Chondrocyte (in vitro differentiated cells): ENCODE data around the gene CLK3. TPM values are rescaled to one million over a fixed set of nuclear protein-coding genes. Genes with fewer than 3 reads are reported as not detected.

ENCODE experiments used
- DNase-seq: peaks from one replicate; pipeline ENCODE4 v3.0.0; 2021; ENCODE audit warnings: mixed read lengths, low spot score
- H3K27ac Mint-ChIP-seq: one replicate; pipeline ENCODE4 v1.8.0; 2021; ENCODE audit warnings: mild to moderate bottlenecking, moderate library complexity, mixed read lengths; ENCODE audit not compliant: unreplicated experiment
- H3K27me3 Mint-ChIP-seq: 2 replicates; pipeline ENCODE4 v1.8.0; 2021; ENCODE audit warnings: low read depth, mixed read lengths
- H3K36me3 Mint-ChIP-seq: 2 replicates; pipeline ENCODE4 v1.8.0; 2021; ENCODE audit warnings: low read depth, mixed read lengths
- H3K4me1 Mint-ChIP-seq: 2 replicates; pipeline ENCODE4 v1.8.0; 2021; ENCODE audit warnings: low read depth, mild to moderate bottlenecking, mixed read lengths
- H3K4me3 Mint-ChIP-seq: one replicate; pipeline ENCODE4 v1.8.0; 2021; ENCODE audit warnings: mild to moderate bottlenecking, moderate library complexity, mixed read lengths; ENCODE audit not compliant: unreplicated experiment
- H3K9me3 Mint-ChIP-seq: 2 replicates; pipeline ENCODE4 v1.8.0; 2021; ENCODE audit warnings: low read depth, mixed read lengths
- CTCF ChIP-seq: fragments of 200-600 bp; sonication (generic); IDR thresholded peaks from 2 replicates; pipeline ENCODE4 v1.5.0; 2021; ENCODE audit warnings: antibody characterized with exemption, mild to moderate bottlenecking, moderate library complexity
- total RNA-seq: library from RNA; stranded (reverse); gene quantifications from 3 replicates; pipeline ENCODE4 v1.2.1, GENCODE V29; 2021

CLK3 gene
- total RNA-seq, 1 donor from 2014 or later = 48.6 TPM

- DNase-seq = no peak
- no peak for TF ChIP-seq CTCF
- no peaks in the 10 kb centered on the region for H3K27me3 Mint-ChIP-seq
- H3K36me3 Mint-ChIP-seq = peaks cover 26% of the 10 kb centered on the region
- H3K4me1 Mint-ChIP-seq = peaks cover 12% of the 10 kb centered on the region
- H3K27ac Mint-ChIP-seq = no peak overlapping the region
- H3K9me3 Mint-ChIP-seq = no peaks in the 10 kb centered on the region
- H3K4me3 Mint-ChIP-seq = no peak overlapping the region
Measured at GRCh38 chr15:74669627-74670026, 54.0 kb downstream of the CLK3 start.

- H3K36me3 Mint-ChIP-seq = peaks cover 22% of the 10 kb centered on the region
- DNase-seq = no peak
- no peaks in the 10 kb centered on the region for H3K9me3 Mint-ChIP-seq
- no peak overlapping the region for H3K4me3 Mint-ChIP-seq
- peaks cover 3% of the 10 kb centered on the region for H3K4me1 Mint-ChIP-seq
- no peaks in the 10 kb centered on the region for H3K27me3 Mint-ChIP-seq
- no peak for TF ChIP-seq CTCF
- no peak overlapping the region for H3K27ac Mint-ChIP-seq
Measured at GRCh38 chr15:74674161-74674560, 58.5 kb downstream of the CLK3 start.

GRCh38 chr15:74676801-74677200 lies 61.2 kb downstream of the CLK3 start:
- Mint-ChIP-seq H3K27ac (no peak overlapping the region), H3K9me3 (no peaks in the 10 kb centered on the region), H3K4me3 (no peak overlapping the region), H3K36me3 (peaks cover 13% of the 10 kb centered on the region), H3K4me1 (peaks cover 3% of the 10 kb centered on the region), H3K27me3 (no peaks in the 10 kb centered on the region)
- no peak for TF ChIP-seq CTCF
- DNase-seq = no peak

Other genes with a start within 250 kb of the CLK3 start
- 0.32 to 0.54 TPM in 2 of 3 replicates, not detected in the other for gene CYP11A1, start 248.2 kb upstream of the CLK3 start, total RNA-seq
- gene SEMA7A, start 181.9 kb upstream of the CLK3 start, total RNA-seq = 1.1 to 3.3 TPM (median 2.3 TPM) in 3 replicates
- gene UBL7, start 154.7 kb upstream of the CLK3 start, total RNA-seq = 30.0 to 34.5 TPM (median 32.5 TPM) in 3 replicates
- gene ARID3B, start 74.6 kb upstream of the CLK3 start, total RNA-seq = 1.8 to 2.6 TPM (median 2.5 TPM) in 3 replicates
- 32.8 to 46.0 TPM (median 41.0 TPM) in 3 replicates for gene EDC3, start 80.2 kb downstream of the CLK3 start, total RNA-seq
- gene CYP1A1, start 109.7 kb downstream of the CLK3 start, total RNA-seq = 0.22 to 0.67 TPM (median 0.27 TPM) in 3 replicates
- gene CYP1A2, start 133.0 kb downstream of the CLK3 start, total RNA-seq = not detected in 3 replicates
- 39.9 to 47.4 TPM (median 41.5 TPM) in 3 replicates for gene CSK, start 166.2 kb downstream of the CLK3 start, total RNA-seq
- gene LMAN1L, start 197.0 kb downstream of the CLK3 start, total RNA-seq = 0.82 TPM in 1 of 3 replicates, not detected in the others
- not detected in 3 replicates for gene CPLX3, start 210.8 kb downstream of the CLK3 start, total RNA-seq
- gene ULK3, start 227.3 kb downstream of the CLK3 start, total RNA-seq = 24.3 to 29.0 TPM (median 24.5 TPM) in 3 replicates